Stimulated activated CD4-positive, alpha-beta T cell treated with anti-CD3 and anti-CD28 coated beads, Interleukin-1b, Interleukin-23, amount 100 ng/mL, for 24 hours (primary cell): ENCODE results near the gene PIK3CB.
"Not testable (repeated sequence)": the region's sequence is repeated elsewhere in the genome, so short reads cannot be mapped to it uniquely, and the experiment has no call there.

ENCODE experiments used
- DNase-seq, 4 experiments: peaks; one replicate each; pipeline ENCODE4 v3.0.0-alpha.2; 2020; ENCODE audit warnings: low read depth in 4 of 4, low spot score in 1 of 4

Gene PIK3CB

GRCh38 chr3:138806376-138807080, 28.2 kb downstream of the PIK3CB start:
- DNase-seq: no peak

- no peak for DNase-seq
Observed at GRCh38 chr3:138803006-138803653, 31.6 kb downstream of the PIK3CB start.

- not testable (repeated sequence) for DNase-seq
Observed at GRCh38 chr3:138802223-138802622, 32.5 kb downstream of the PIK3CB start.

- DNase-seq: no peak
Observed at GRCh38 chr3:138801792-138802191, 32.9 kb downstream of the PIK3CB start.

- no peak for DNase-seq
Observed at GRCh38 chr3:138800248-138800647, 34.5 kb downstream of the PIK3CB start.

GRCh38 chr3:138799822-138800221, 34.9 kb downstream of the PIK3CB start:
- no peak for DNase-seq

- DNase-seq: no peak
Observed at GRCh38 chr3:138797508-138798038, 37.2 kb downstream of the PIK3CB start.

- no peak for DNase-seq
Observed at GRCh38 chr3:138796761-138797160, 38.0 kb downstream of the PIK3CB start.

GRCh38 chr3:138786788-138787271, 47.9 kb downstream of the PIK3CB start:
- DNase-seq: no peak

- DNase-seq: no peak
Observed at GRCh38 chr3:138785951-138786350, 48.8 kb downstream of the PIK3CB start.

- not testable (repeated sequence) for DNase-seq
Observed at GRCh38 chr3:138785362-138785857, 49.3 kb downstream of the PIK3CB start.

GRCh38 chr3:138782755-138783154, 52.0 kb downstream of the PIK3CB start:
- no peak for DNase-seq

- DNase-seq: no peak
Observed at GRCh38 chr3:138781012-138781470, 53.7 kb downstream of the PIK3CB start.

GRCh38 chr3:138778643-138779042, 56.1 kb downstream of the PIK3CB start:
- DNase-seq: no peak

- DNase-seq: no peak
Observed at GRCh38 chr3:138776961-138777360, 57.8 kb downstream of the PIK3CB start.

GRCh38 chr3:138775254-138775595, 59.5 kb downstream of the PIK3CB start:
- no peak for DNase-seq

GRCh38 chr3:138774529-138775253, 60.0 kb downstream of the PIK3CB start:
- DNase-seq: no peak

- DNase-seq: no peak
Observed at GRCh38 chr3:138771585-138771984, 63.1 kb downstream of the PIK3CB start.

- DNase-seq: no peak
Observed at GRCh38 chr3:138769616-138770015, 65.1 kb downstream of the PIK3CB start.

- DNase-seq: no peak
Observed at GRCh38 chr3:138768946-138769345, 65.8 kb downstream of the PIK3CB start.

GRCh38 chr3:138768125-138768524, 66.6 kb downstream of the PIK3CB start:
- no peak for DNase-seq
